PC-9 (cell line): Measurements from ENCODE around the gene KLK5. TPM values are rescaled to one million over a fixed set of nuclear protein-coding genes. Genes with fewer than 3 reads are reported as not detected.

Experiments used
- BruUV-seq: library from RNA; stranded (reverse); fragments of 400-500 nt; replicated peaks from 2 replicates; lab custom pipeline; 2021; lab: Mats Ljungman, UMichigan
- CTCF ChIA-PET: fragments of 300-600 bp; sonication (Branson Sonifier 250); formaldehyde crosslinking; loops from one replicate; lab custom pipeline; 2022; ENCODE audit warnings: antibody characterized with exemption; lab: Charles Lee
- POLR2A ChIA-PET: fragments of 300-600 bp; sonication (Branson Sonifier 250); formaldehyde crosslinking; loops from one replicate; lab custom pipeline; 2022; ENCODE audit warnings: antibody characterized with exemption; ENCODE audit not compliant: unreplicated experiment; lab: Charles Lee
- DNase-seq, 2 experiments: peaks; one replicate each; pipeline versions ENCODE4 v3.0.0 to v3.0.0-alpha.2; 2015 to 2022; ENCODE audit warnings: mixed read lengths in 1 of 2
- H2AFZ ChIP-seq: fragments of 200-600 bp; sonication (generic); 2 replicates; pipeline ENCODE4 v1.8.1; 2017; ENCODE audit warnings: antibody characterized with exemption
- H3F3A ChIP-seq: fragments of 200-600 bp; sonication (generic); 2 replicates; pipeline ENCODE4 v1.8.1; 2017; ENCODE audit warnings: antibody characterized with exemption, mild to moderate bottlenecking, low read depth; ENCODE audit not compliant: insufficient read depth
- H3K27ac ChIP-seq: fragments of 200-600 bp; sonication (generic); 2 replicates; pipeline ENCODE4 v1.6.1; 2016; ENCODE audit warnings: mixed run types
- H3K27me3 ChIP-seq: fragments of 200-600 bp; sonication (generic); 2 replicates; pipeline ENCODE4 v1.6.1; 2016; ENCODE audit warnings: low read depth, mixed run types; ENCODE audit not compliant: insufficient read depth
- H3K36me3 ChIP-seq: fragments of 200-600 bp; sonication (generic); 2 replicates; pipeline ENCODE4 v1.6.1; 2016; ENCODE audit warnings: low read depth, mixed run types
- H3K4me1 ChIP-seq: fragments of 200-600 bp; sonication (generic); replicated peaks from 2 replicates; pipeline ENCODE4 v1.6.1; 2016; ENCODE audit warnings: mixed run types; ENCODE audit not compliant: insufficient read depth
- H3K4me2 ChIP-seq: fragments of 200-600 bp; sonication (generic); 2 replicates; pipeline ENCODE4 v1.6.1; 2017; ENCODE audit warnings: mixed run types
- H3K4me3 ChIP-seq: fragments of 200-600 bp; sonication (generic); 2 replicates; pipeline ENCODE4 v1.6.1; 2016; ENCODE audit warnings: mixed run types
- H3K79me2 ChIP-seq: fragments of 200-600 bp; sonication (generic); 2 replicates; pipeline ENCODE4 v1.6.1; 2017; ENCODE audit warnings: low read depth, mixed run types
- H3K9me2 ChIP-seq: fragments of 200-600 bp; sonication (generic); 2 replicates; pipeline ENCODE4 v1.8.1; 2017; ENCODE audit warnings: mild to moderate bottlenecking; ENCODE audit not compliant: insufficient read depth
- H3K9me3 ChIP-seq: fragments of 200-600 bp; sonication (generic); 2 replicates; pipeline ENCODE4 v1.8.1; 2016; ENCODE audit warnings: low read depth; ENCODE audit not compliant: insufficient read depth
- H4K20me1 ChIP-seq: fragments of 200-600 bp; sonication (generic); 2 replicates; pipeline ENCODE4 v1.8.1; 2017; ENCODE audit not compliant: insufficient read depth
- EZH2 ChIP-seq: fragments of 200-600 bp; sonication (generic); IDR thresholded peaks from 2 replicates; pipeline ENCODE4 v1.8.0; 2017; ENCODE audit warnings: antibody characterized with exemption, low read depth
- intact Hi-C: fragments of 100-400 bp; cut with micrococcal nuclease; formaldehyde crosslinking; loops from one replicate; pipeline ENCODE4 v1.10.0; 2022; ENCODE audit not compliant: unreplicated experiment
- total RNA-seq: library from RNA; stranded (reverse); gene quantifications from 2 replicates; pipeline ENCODE4 v1.2.3, GENCODE V29; 2021
- TF ChIP-seq, protein P1 (sequence below): fragments of 200-600 bp; sonication (generic); conservative IDR thresholded peaks from 2 replicates; pipeline ENCODE4 v1.6.1; 2017; ENCODE audit warnings: mixed run types, antibody characterized with exemption, mild to moderate bottlenecking, moderate library complexity

Gene KLK5
- total RNA-seq, 1 experiment from 2014 or later = 405 TPM

DNA sequence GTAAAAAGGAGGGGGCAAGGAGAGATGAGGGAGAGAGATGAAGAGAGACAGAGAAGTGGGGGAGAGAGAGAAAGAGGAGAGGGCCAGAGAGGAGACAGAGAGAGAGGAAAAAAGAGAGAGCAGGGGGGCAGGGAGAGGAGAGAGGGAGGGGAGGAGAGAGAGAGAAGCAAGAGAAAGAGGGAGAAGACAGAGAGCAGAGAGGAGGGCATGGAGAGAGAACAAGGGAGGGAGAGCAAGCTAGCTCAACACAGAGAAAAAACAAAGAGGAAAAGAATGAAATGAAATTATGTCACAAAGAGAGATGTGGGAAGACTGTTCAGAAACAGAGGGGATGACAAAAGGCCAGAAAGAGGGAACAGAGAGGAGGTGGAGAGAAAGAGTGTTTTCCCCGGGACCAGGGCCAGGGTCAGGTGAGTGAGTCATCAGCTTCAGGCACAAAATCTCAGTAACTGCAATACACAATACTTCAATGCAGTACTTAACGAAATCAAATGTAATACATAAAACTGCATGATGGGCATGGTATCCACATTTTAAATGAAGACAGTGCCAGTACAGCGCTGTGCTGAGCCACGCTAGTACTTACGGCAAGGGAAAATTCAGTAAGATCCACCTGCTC is 26.0 kb upstream of the KLK5 start:
- no peak for DNase-seq
- CTCF ChIA-PET = no interaction called here
- H2AFZ ChIP-seq = no peak overlapping the region

DNA sequence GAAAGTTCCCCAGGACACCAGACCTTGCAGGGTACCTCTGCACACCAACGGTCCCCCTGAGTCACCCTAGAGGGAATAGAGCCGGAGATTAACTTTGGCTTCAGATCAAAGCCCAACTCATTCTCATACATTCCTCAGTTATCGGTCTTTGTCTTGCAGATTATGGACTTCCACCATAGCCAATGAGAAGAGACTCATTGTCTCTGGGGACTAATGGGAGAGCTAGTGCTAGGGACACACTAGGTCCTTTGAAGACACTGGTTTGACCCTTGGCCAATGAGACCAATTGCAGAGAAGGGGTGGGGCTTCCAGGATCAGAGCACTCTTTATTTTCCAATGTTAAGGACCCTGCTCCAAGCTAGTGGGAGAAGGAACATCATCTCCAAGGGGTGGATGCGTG is 24.8 kb upstream of the KLK5 start:
- Histone ChIP-seq H3K9me3 (no peaks in the 10 kb centered on the region), H3K79me2 (no peaks in the 10 kb centered on the region), H3F3A (peaks cover 30% of the 10 kb centered on the region), H3K27me3 (no peaks in the 10 kb centered on the region), H3K4me2 (no peak overlapping the region), H3K4me3 (no peak overlapping the region), H3K9me2 (no peaks in the 10 kb centered on the region), H3K36me3 (peaks cover 14% of the 10 kb centered on the region; the same call in 1 of the 2 replicates), H2AFZ (no peak overlapping the region), H4K20me1 (no peaks in the 10 kb centered on the region), H3K4me1 (peaks cover 51% of the 10 kb centered on the region), H3K27ac (no peak overlapping the region)
- ChIA-PET CTCF (no interaction called here), POLR2A (no interaction called here)
- TF ChIP-seq, protein P1, sequence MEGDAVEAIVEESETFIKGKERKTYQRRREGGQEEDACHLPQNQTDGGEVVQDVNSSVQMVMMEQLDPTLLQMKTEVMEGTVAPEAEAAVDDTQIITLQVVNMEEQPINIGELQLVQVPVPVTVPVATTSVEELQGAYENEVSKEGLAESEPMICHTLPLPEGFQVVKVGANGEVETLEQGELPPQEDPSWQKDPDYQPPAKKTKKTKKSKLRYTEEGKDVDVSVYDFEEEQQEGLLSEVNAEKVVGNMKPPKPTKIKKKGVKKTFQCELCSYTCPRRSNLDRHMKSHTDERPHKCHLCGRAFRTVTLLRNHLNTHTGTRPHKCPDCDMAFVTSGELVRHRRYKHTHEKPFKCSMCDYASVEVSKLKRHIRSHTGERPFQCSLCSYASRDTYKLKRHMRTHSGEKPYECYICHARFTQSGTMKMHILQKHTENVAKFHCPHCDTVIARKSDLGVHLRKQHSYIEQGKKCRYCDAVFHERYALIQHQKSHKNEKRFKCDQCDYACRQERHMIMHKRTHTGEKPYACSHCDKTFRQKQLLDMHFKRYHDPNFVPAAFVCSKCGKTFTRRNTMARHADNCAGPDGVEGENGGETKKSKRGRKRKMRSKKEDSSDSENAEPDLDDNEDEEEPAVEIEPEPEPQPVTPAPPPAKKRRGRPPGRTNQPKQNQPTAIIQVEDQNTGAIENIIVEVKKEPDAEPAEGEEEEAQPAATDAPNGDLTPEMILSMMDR = no peak
- TF ChIP-seq EZH2 = no peak
- no peak for DNase-seq
- no TSS peak for BruUV-seq
- intact Hi-C loops = no loop called here

More for the DNA sequence above, 26.0 kb upstream of the KLK5 start:
- intact Hi-C loops = no loop called here
- Histone ChIP-seq H3K4me3 (no peak overlapping the region), H4K20me1 (no peaks in the 10 kb centered on the region), H3K36me3 (peaks cover 14% of the 10 kb centered on the region; the same call in 1 of the 2 replicates), H3K27me3 (no peaks in the 10 kb centered on the region), H3K4me1 (peaks cover 39% of the 10 kb centered on the region), H3K9me3 (no peaks in the 10 kb centered on the region), H3K9me2 (no peaks in the 10 kb centered on the region), H3K27ac (peak overlapping the region; percentile 72), H3K4me2 (peak overlapping the region; percentile 53), H3K79me2 (no peaks in the 10 kb centered on the region), H3F3A (peaks cover 20% of the 10 kb centered on the region)
- POLR2A ChIA-PET = no interaction called here
- TF ChIP-seq, protein P1 = no peak
- TF ChIP-seq EZH2 = no peak
- BruUV-seq = no TSS peak

GRCh38 chr19:50975766-50976165 is 22.9 kb upstream of the KLK5 start:
- CTCF ChIA-PET = no interaction called here
- DNase-seq = peak; percentile 91 to 97

More at GRCh38 chr19:50975766-50976165, 22.9 kb upstream of the KLK5 start:
- peaks cover 40% of the 10 kb centered on the region for H3F3A ChIP-seq
- no peak for TF ChIP-seq EZH2
- TF ChIP-seq, protein P1 = no peak
- no peaks in the 10 kb centered on the region for H4K20me1 ChIP-seq
- peaks cover 7% of the 10 kb centered on the region; the same call in 1 of the 2 replicates for H3K79me2 ChIP-seq
- no TSS peak for BruUV-seq
- H3K9me2 ChIP-seq = no peaks in the 10 kb centered on the region
- peak overlapping the region; percentile 64 for H3K4me2 ChIP-seq
- no peaks in the 10 kb centered on the region for H3K27me3 ChIP-seq
- no peak overlapping the region for H3K4me3 ChIP-seq
- H3K36me3 ChIP-seq = peaks cover 14% of the 10 kb centered on the region; the same call in 1 of the 2 replicates
- intact Hi-C loops = no loop called here
- H2AFZ ChIP-seq = no peak overlapping the region
- H3K9me3 ChIP-seq = no peaks in the 10 kb centered on the region
- POLR2A ChIA-PET = no interaction called here
- peaks cover 69% of the 10 kb centered on the region for H3K4me1 ChIP-seq
- H3K27ac ChIP-seq = peak overlapping the region; percentile 62
